Measurements from ENCODE around the gene SHD.
"Not testable (repeated sequence)": the region's sequence is repeated elsewhere in the genome, so short reads cannot be mapped to it uniquely, and the experiment has no call there.

Gene SHD, protein sequence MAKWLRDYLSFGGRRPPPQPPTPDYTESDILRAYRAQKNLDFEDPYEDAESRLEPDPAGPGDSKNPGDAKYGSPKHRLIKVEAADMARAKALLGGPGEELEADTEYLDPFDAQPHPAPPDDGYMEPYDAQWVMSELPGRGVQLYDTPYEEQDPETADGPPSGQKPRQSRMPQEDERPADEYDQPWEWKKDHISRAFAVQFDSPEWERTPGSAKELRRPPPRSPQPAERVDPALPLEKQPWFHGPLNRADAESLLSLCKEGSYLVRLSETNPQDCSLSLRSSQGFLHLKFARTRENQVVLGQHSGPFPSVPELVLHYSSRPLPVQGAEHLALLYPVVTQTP

GRCh38 chr19:4278419-4279266 is at the start of gene SHD:
SHD (plus strand) TSS chr19:4279266; CDS start chr19:4280064, 798 bp downstream.
- no peak for DNase-seq (ENCODE audit: low read depth)

DNA sequence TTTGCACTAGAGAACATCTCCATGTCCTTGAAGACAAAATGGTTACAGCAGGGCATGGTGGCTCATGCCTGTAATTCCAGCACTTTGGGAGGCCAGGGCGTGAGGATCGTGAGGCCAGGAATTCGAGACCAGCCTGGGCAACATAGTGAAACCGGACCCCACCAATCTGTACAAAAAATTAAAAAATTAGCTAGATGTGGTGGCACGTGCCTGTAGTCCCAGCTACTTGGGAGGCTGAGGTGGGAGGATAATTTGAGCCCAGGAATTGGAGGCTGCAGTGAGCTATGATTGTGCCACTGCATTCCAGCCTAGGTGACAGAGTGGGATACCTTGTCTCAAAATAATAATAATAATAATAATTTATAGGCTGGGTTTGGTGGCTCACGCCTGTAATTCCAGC is 48.8 kb upstream of the SHD start:
- DNase-seq (ENCODE audit: low read depth): not testable (repeated sequence)

GRCh38 chr19:4231521-4231920 is 47.5 kb upstream of the SHD start:
- DNase-seq (ENCODE audit: low read depth): not testable (repeated sequence)

GRCh38 chr19:4232139-4232538 is 46.9 kb upstream of the SHD start:
- not testable (repeated sequence) for DNase-seq (ENCODE audit: low read depth)

DNA sequence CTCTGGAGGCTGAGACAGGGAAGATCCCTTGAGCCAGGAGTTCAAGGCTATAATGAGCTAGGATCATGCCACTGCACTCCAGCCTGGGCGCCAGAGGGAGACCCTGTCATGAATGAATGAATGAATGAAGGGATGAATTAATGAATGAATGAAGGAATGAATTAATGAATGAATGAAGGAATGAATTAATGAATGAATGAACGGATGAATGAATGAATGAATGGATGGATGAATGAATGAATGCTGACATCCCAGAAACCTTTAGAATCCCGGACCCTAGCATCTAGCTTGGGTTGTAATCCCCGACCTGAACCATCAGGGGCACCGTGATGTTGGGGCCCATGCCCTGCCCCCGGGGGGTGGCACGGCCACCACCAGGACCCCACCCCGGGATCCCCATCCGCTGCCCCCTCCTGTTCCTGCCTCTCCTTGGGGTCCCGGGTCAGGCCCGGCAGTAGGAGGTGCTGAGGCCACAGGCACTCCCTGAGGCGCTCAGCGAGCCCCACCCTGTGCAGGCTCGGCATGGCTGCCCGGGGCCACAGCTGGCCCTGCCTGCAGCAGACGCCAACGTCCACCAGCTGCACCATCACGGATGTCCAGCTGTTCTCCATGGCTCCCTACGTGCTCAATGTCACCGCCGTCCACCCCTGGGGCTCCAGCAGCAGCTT is 46.3 kb upstream of the SHD start:
- DNase-seq (ENCODE audit: low read depth): no peak

DNA sequence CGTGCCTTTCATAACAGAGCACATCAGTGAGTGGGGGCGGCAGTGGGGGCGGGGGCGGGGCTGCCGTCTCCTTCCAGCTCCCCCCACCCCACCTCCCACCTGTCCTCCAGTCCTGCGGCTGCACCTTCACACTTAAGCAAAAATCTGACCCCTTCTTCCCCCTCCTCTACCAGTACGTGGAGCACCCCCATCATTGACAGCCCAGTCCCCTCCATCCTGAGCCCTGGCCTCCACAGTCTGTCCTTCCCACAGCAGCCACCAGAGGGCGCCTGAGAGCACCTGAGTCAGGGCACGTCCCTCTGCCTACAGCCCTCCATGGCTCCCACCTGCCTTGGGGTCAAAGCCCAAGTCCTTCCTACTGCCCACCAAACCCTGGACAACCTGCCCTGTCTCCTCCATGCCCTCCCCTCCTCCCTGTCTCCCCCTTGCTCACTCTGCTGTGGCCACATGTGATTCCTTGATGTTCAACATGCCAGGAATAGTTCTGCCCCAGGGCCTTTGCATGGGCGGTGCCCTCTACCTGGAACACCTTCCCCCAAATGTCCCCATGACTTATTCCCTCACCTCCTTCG is 45.7 kb upstream of the SHD start:
- peak; percentile 63 for DNase-seq (ENCODE audit: low read depth)

DNA sequence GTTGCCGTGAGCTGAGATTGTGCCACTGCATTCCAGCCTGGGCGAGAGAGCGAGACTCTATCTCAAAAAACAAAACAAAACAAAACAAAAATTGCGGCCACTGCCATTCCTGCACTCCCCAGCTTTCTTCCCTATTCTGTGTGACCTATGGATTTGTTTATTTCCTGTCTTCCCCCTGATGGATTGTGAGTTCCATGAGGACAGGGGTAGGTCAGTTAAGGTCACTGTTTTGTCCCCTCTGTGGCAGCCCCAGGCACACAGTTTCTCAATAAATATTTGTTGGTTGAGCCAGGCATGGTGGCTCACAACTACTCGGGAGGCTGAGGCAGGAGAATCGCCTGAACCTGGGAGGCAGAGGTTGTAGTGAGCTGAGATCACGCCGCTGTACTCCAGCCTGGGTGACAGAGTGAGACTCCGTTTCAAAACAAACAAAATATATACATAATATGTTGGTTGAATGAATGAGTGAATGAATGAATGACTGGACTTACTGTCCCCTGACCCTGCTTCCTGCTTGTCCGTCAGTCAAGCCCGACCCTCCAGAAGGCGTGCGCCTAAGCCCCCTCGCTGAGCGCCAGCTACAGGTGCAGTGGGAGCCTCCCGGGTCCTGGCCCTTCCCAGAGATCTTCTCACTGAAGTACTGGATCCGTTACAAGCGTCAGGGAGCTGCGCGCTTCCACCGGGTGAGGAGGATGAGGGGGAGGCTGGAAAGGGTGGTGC is 44.8 kb upstream of the SHD start:
- DNase-seq (ENCODE audit: low read depth): no peak

DNA sequence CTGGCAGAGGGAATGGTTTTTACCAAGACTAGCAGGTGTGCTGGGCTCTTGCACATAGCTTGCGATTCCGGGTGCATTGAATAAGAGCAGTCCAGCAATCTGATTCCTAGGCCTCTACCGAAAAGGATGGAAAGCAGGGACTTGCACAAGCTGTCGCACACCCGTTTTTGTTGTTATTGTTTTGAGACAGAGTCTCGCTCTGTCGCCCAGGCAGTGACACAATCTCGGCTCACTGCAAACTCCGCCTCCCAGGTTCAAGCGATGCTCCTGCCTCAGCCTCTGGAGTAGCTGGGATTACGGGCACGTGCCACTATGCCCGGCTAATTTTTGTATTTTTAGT is 44.2 kb upstream of the SHD start:
- DNase-seq (ENCODE audit: low read depth): no peak

DNA sequence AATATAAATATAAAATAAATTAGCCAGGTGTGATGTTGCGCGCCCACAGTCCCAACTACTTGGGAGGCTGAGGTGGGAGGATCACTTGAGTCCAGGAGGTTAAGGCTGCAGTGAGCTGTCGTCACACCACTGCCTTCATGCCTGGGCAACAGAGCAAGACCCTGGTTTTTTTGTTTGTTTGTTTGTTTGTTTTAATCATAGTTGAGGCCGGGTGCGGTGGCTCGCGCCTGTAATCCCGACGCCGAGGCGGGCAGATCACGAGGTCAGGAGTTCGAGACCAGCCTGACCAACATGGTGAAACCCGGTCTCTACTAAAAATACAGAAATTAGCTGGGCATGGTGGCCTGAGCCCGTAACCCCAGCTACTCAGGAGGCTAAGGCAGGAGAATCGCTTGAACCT is 41.6 kb upstream of the SHD start:
- not testable (repeated sequence) for DNase-seq (ENCODE audit: low read depth)

- no peak for DNase-seq (ENCODE audit: low read depth)
These were observed 40.2 kb upstream of the SHD start for GRCh38 chr19:4238831-4239230.

DNA sequence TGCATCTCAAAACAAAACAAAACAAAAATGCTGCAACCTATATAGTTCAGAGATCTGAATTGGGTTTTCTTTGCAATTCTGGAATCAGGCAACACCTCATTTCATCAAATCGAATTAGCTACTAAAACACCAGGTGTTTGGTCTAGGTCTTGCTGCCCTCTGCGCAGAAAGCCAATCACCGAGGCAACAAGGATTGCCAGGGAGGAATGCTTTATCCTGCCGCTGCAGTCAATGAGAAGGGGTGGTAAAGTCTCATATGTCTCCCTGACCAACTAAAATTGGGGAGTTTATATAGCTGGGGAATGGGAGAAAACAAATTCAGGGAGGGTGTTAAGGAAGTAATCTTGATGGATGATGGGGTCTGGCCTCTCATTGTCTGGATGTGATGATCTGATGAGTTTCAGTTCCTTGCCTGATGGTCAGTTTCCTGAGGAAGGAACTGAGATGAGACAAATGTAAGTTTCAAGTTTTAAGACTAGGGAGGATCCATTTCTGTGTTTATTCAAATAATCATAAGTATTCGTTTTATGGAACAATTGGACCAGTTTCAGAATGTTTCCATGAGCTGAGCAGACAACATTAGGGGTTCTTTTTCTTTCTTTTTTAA is 37.1 kb upstream of the SHD start:
- DNase-seq (ENCODE audit: low read depth): no peak

- DNase-seq (ENCODE audit: low read depth): not testable (repeated sequence)
These were observed 33.1 kb upstream of the SHD start for GRCh38 chr19:4245938-4246337.

GRCh38 chr19:4246767-4247593 is 32.1 kb upstream of the SHD start, which contains the start of gene YJU2:
YJU2 (plus strand) TSS chr19:4247080; CDS start chr19:4247147, 67 bp downstream.
- peak; percentile 98 for DNase-seq (ENCODE audit: low read depth)

- no peak for DNase-seq (ENCODE audit: low read depth)
These were observed 22.5 kb upstream of the SHD start for GRCh38 chr19:4256563-4256962.

- no peak for DNase-seq (ENCODE audit: low read depth)
These were observed 22.0 kb upstream of the SHD start for GRCh38 chr19:4257025-4257424.

DNA sequence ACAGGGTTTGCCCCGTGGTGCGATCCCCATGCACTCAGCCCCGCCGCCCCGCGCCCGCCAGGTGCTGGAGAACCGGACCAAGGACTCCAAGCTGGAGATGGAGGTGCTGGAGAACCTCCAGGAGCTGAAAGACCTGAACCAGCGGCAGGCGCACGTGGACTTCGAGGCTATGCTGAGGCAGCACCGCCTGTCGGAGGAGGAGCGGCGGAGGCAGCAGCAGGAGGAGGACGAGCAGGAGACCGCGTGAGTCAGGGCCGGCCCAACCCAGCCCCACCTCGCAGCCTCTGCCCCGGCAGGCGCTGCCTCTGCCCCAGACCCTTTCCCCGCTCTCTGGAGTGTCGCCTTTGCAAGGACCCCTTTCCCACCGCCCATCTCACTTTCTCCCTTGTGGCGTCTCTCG is 20.9 kb upstream of the SHD start:
- no peak for DNase-seq (ENCODE audit: low read depth)

DNA sequence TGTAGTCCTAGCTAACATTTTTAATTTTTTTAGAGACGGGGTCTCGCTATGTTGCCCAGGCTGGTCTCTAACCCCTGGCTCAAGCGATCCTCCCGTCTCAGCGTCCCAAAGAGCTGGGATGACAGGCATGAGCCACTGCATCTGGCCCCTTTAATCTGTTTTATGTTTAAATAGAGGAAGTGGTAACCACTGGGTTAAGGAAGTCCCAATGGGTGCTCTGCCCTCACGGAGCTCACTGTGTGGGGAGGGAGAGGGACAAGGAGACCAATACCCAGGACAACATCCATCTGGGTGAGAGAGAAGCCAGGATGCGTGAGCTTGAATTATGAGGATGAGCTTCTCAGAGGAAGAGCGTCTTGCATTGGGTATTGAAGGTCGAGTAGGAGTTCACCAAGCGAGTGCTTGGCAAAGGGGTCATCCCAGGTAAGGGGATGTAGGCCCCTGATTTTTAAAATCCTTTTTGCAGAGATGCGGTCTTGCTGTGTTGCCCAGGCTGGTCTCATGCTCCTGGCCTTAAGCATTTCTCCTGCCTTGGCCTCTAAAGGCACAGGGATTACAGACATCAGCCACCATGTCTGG is 18.4 kb upstream of the SHD start:
- DNase-seq (ENCODE audit: low read depth): no peak

GRCh38 chr19:4264812-4265211 is 14.3 kb upstream of the SHD start:
- no peak for DNase-seq (ENCODE audit: low read depth)

GRCh38 chr19:4266253-4267000 is 12.6 kb upstream of the SHD start:
- no peak for DNase-seq (ENCODE audit: low read depth)
